OCI-LY3 (cell line): ENCODE measurements around the gene PIEZO1.

ENCODE experiments used
- H2AFZ ChIP-seq: fragments of 200-600, 300-600 bp; shearing (Covaris generic); 2 replicates; pipeline ENCODE4 v1.6.0; 2014; ENCODE audit warnings: antibody characterized with exemption, low read depth, low read length
- H3K27ac ChIP-seq: fragments of 200-600, 300-600 bp; sonication (generic); 2 replicates; pipeline ENCODE4 v1.5.1; 2014; ENCODE audit warnings: mild to moderate bottlenecking, low read length, moderate library complexity, mixed read lengths
- H3K27me3 ChIP-seq: fragments of 200-600, 300-600 bp; sonication (generic); 2 replicates; pipeline ENCODE4 v1.6.1; 2014; ENCODE audit warnings: low read depth, low read length, mixed read lengths
- H3K36me3 ChIP-seq: fragments of 200-600, 300-600 bp; sonication (generic); replicated peaks from 2 replicates; pipeline ENCODE3; 2014; ENCODE audit warnings: low read depth, low read length, mixed read lengths
- H3K4me1 ChIP-seq: fragments of 300-600, 200-600 bp; sonication (generic); 2 replicates; pipeline ENCODE4 v1.6.1; 2014; ENCODE audit warnings: low read length, mixed read lengths
- H3K4me2 ChIP-seq: fragments of 200-600, 300-600 bp; sonication (generic); 2 replicates; pipeline ENCODE4 v1.6.1; 2014; ENCODE audit warnings: low read length, mixed read lengths
- H3K4me3 ChIP-seq: fragments of 300-600, 200-600 bp; sonication (generic); 2 replicates; pipeline ENCODE4 v1.5.1; 2014; ENCODE audit warnings: antibody characterized with exemption, mild to moderate bottlenecking, low read length, moderate library complexity
- H3K79me2 ChIP-seq: fragments of 300-600, 200-600 bp; shearing (Covaris generic); 2 replicates; pipeline ENCODE4 v1.6.1; 2014; ENCODE audit warnings: mild to moderate bottlenecking, low read length, mixed read lengths
- H3K9ac ChIP-seq: fragments of 300-600, 200-600 bp; shearing (Covaris generic); 2 replicates; pipeline ENCODE4 v1.6.0; 2014; ENCODE audit warnings: mild to moderate bottlenecking, low read length, moderate library complexity
- H3K9me3 ChIP-seq: fragments of 200-600, 300-600 bp; shearing (Covaris generic); 2 replicates; pipeline ENCODE4 v1.6.1; 2014; ENCODE audit warnings: low read length, mixed read lengths; ENCODE audit not compliant: insufficient read depth
- H4K20me1 ChIP-seq: fragments of 200-600, 300-600 bp; sonication (generic); 2 replicates; pipeline ENCODE4 v1.6.1; 2016; ENCODE audit warnings: low read length, mixed read lengths; ENCODE audit not compliant: insufficient read depth
- EZH2phosphoT487 ChIP-seq: fragments of 200-600 bp; shearing (Covaris generic); IDR thresholded peaks from 2 replicates; pipeline ENCODE4 v1.6.1; 2018; ENCODE audit warnings: antibody characterized with exemption, mixed run types, low read depth
- TF ChIP-seq, protein P1 (sequence below): fragments of 200-600, 300-600 bp; sonication (generic); IDR thresholded peaks from 2 replicates; pipeline ENCODE4 v1.5.1; 2014; ENCODE audit warnings: antibody characterized with exemption, low read length, low read depth

The PIEZO1 gene

DNA sequence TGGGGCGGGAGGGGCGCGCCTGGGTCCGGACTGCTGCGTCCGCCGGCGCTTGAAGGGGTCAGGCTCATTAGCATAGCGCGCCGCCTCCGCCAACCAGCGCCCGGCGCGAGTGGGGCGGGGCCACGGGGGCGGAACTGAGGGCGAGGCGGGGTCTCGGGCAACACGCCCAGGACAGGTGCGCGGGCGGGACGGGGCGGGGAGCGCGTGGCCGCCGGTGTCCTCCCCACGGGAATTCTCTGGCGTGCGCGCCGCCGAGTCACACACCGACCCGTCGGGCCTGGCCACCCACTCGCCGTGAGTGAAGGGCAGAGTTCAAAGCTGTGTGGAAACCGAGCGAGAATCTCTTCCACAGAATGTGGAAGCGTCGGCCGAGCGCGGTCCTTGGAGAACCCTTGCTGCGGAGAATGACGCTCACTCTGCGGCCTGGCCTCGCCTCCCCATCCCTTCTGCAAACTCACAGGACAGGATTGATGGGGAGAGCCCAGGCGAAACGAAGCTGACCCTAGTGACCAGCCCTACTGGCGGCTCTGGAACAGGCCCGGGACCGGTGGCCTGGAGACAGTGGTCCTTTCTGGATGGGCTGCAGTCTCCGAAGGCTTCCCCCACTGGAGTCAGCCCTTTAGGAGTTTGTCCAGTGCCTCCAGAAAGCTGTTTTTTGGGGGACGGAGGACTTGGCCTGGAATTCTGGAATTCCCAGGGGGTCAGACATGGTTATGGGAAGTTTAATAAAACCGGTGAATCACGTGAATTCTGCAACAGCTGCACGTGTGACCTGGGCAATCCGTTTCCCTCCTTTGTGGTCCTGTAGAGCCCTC, 98.4 kb downstream of the PIEZO1 start, which contains the start of gene SNAI3:
TSS of gene SNAI3 (minus strand) at position 69 of the 815 bp plus-strand sequence. CDS start 101 bp downstream, outside the sequence.
- Histone ChIP-seq H3K4me1 (peaks cover 36% of the 10 kb centered on the region), H3K9me3 (no peaks in the 10 kb centered on the region), H3K27ac (no peak within 1 kb of the TSS), H3K36me3 (no peaks in the 10 kb centered on the region), H4K20me1 (no peaks in the 10 kb centered on the region), H2AFZ (no peak within 1 kb of the TSS), H3K79me2 (no peaks in the 10 kb centered on the region), H3K4me3 (peak within 1 kb of the TSS; percentile 79), H3K27me3 (peaks cover 45% of the 10 kb centered on the region), H3K4me2 (peak within 1 kb of the TSS; percentile 84), H3K9ac (peak within 1 kb of the TSS; percentile 42)
- TF ChIP-seq, protein P1, sequence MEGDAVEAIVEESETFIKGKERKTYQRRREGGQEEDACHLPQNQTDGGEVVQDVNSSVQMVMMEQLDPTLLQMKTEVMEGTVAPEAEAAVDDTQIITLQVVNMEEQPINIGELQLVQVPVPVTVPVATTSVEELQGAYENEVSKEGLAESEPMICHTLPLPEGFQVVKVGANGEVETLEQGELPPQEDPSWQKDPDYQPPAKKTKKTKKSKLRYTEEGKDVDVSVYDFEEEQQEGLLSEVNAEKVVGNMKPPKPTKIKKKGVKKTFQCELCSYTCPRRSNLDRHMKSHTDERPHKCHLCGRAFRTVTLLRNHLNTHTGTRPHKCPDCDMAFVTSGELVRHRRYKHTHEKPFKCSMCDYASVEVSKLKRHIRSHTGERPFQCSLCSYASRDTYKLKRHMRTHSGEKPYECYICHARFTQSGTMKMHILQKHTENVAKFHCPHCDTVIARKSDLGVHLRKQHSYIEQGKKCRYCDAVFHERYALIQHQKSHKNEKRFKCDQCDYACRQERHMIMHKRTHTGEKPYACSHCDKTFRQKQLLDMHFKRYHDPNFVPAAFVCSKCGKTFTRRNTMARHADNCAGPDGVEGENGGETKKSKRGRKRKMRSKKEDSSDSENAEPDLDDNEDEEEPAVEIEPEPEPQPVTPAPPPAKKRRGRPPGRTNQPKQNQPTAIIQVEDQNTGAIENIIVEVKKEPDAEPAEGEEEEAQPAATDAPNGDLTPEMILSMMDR, result no peak
- no peak for TF ChIP-seq EZH2phosphoT487

DNA sequence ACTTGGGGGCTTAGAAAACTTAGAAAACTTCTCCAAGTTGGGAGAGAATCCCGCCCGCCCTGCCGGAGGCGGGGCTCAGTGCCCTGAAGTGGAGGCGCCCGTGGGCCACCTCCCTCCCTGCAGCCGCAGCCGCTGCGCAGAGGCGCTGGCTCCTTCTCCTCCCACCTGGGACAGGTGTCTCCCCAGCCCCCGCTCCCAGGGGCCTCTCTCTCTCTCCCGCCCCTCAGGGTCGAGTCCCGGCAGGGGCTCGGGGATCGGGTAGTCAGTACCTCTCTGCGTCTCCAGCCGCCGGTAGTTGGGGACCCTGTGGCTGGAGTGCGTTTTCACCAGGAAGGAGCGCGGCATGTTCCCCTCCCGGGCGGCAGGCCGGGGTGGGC, 99.0 kb downstream of the PIEZO1 start:
- H3K4me2 ChIP-seq, result peak overlapping the region; percentile 84
- no peak overlapping the region for H3K27ac ChIP-seq
- H2AFZ ChIP-seq, result no peak overlapping the region
- peaks cover 45% of the 10 kb centered on the region for H3K27me3 ChIP-seq
- no peaks in the 10 kb centered on the region for H3K9me3 ChIP-seq
- TF ChIP-seq EZH2phosphoT487, result no peak
- TF ChIP-seq, protein P1, result no peak
- peak overlapping the region; percentile 42 for H3K9ac ChIP-seq
- no peaks in the 10 kb centered on the region for H3K36me3 ChIP-seq
- H3K4me3 ChIP-seq, result peak overlapping the region; percentile 79
- H3K79me2 ChIP-seq, result no peaks in the 10 kb centered on the region
- H3K4me1 ChIP-seq, result peaks cover 42% of the 10 kb centered on the region
- no peaks in the 10 kb centered on the region for H4K20me1 ChIP-seq

DNA sequence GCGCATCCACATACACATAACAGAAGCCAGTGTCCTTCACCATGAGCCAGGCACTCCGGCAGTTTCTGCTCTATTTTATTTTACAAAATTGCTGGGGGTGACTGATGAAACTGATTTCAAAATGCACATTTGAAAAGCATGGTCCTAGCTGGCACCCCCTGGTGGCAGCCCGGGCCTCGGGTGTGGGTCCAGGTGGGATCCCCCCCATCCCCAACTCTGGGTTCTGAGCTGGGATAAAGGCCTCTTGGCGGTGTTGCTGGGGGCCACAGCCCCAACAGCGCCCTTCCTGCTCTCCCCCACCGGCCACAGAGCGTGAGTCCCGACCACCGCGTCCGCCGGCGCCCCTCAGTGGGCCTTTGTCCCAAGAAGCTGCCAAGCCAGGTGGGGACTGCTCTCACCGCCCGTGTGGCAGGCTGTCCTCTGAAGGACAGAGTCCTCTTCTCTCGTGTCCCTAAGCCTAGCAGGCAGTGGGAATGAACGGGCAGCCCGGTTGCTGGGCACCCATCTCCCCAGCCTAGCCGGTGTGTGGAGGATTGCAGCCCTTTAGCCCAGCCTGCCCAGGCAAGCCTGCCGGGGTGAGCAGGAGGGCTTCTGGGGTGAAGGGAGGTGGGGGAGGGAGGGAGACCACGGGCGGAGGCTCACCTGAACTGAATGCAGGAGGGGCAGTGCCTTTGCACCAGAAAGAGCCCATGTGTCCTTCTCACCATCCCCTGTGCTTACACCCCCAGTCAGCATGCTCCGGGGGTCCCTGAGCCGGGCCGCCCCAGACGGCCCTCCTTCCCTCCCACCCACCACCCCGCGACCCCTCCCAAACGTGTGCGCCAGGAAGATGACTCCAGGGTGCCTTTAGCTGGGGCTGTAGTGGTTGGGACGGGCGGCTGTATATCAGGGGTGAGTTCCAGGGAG, 99.6 kb downstream of the PIEZO1 start:
- Histone ChIP-seq H3K27ac (no peak overlapping the region), H3K4me2 (peak overlapping the region; percentile 84), H3K4me3 (peak overlapping the region; percentile 79), H3K27me3 (peaks cover 45% of the 10 kb centered on the region), H4K20me1 (no peaks in the 10 kb centered on the region), H3K36me3 (no peaks in the 10 kb centered on the region), H3K9ac (peak overlapping the region; percentile 42; the same call in 1 of the 2 replicates), H3K9me3 (no peaks in the 10 kb centered on the region), H3K79me2 (no peaks in the 10 kb centered on the region), H2AFZ (no peak overlapping the region), H3K4me1 (peaks cover 47% of the 10 kb centered on the region)
- no peak for TF ChIP-seq EZH2phosphoT487
- TF ChIP-seq, protein P1, result peak; percentile 70
